AML-193 (cell line): ENCODE measurements around the gene OCRL.

Experiments used
- DNase-seq, 2 experiments: peaks; one replicate each; lab custom pipeline; 2025; lab: John Stamatoyannopoulos, UW

Gene OCRL

GRCh38 chrX:129540068-129540653 lies at the start of gene OCRL:
Gene OCRL (plus strand): TSS chrX:129540259. CDS start chrX:129540440, 181 bp downstream.
- DNase-seq: peak; percentile 19 to 33

DNA sequence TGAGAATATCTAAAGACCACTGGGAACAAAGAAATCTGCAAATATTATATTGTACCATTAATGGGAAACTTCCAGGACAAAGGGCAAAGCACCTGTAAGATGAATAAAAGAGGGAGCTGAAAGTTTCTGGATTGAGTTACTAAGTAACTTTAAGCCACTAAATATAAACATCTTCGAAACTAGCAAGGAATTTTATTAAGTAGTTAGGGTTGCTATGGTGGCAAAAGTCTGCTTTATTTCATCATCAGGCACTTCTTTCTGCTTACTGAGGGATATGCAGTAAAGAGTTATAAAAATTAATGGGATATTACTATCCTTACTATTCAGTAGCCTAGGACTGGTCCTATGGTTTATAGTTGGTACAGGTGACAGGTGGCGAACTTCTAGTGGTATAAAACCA lies 49.7 kb upstream of the OCRL start:
- DNase-seq: no peak

- no peak for DNase-seq
Measured at GRCh38 chrX:129493643-129494042, 46.4 kb upstream of the OCRL start.

GRCh38 chrX:129494887-129495286 lies 45.2 kb upstream of the OCRL start:
- no peak for DNase-seq

GRCh38 chrX:129495900-129496299 lies 44.2 kb upstream of the OCRL start:
- DNase-seq: no peak

DNA sequence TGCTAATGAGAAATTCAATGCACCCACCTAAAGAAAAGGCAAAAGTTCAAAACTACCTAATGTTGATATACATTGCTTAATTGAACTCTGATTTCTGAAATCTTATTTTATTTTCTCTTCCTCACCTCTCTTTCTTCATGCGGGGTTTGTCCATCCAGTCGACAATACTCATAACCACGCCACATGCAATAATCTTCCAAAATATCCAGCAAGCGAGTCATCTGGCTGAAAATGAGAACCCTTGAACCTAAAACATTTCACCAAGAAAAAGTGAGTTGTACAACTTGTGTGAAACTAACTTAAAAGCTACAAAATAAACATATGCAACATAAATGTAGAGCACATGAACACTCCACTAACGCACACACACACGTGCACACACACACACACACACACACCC lies 43.4 kb upstream of the OCRL start:
- no peak for DNase-seq

DNA sequence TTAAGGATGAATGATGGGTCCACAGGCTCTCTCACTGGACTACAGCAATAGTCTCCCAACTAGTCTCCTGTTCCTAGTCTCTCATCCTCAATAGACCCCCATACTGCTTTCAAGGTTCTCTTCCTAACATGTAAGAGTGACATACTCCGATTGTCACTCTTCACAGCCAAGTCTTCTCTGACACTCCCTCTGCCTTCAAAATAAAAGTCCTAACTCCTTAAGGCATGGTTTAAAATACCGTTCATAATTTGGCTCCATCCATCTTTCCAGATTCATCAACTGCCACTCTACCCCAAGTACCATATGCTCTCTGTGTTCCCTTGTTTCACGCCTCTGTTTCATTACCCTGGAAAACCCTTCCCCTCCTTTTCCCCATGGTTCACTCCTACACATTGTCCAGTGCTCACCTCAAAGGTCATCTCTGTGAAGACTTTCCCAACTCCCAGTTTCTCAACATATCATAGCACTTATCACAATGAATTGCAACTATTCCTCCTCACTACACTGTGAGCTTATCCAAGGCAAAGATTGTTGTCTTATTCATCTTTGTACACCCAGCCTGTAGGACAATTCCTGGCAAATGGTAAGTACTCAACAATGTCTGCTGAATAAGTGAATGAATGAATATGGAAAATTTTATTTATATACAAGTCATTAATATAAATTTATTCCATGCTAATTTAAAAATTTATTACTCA lies 42.8 kb upstream of the OCRL start:
- DNase-seq: no peak

DNA sequence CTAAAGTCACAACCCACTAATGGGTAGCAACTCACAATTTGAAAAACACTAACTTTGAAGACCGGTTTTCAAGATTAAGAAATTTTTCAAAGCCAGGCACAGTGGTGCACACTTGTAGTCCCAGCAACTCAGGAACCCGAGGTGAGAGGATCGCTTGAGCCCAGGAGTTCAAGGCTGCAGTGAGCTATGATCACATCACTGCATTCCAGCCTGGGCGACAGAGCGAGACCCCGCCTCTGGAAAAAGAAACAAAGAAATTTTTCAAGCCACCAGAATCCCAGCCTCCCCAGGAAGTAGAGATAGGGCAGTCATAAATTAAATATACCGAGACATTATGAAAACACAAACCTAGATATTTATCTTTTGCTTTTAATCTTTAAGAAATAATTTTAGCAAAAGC lies 29.7 kb upstream of the OCRL start:
- DNase-seq: no peak

GRCh38 chrX:129511689-129512088 lies 28.4 kb upstream of the OCRL start:
- DNase-seq: no peak

DNA sequence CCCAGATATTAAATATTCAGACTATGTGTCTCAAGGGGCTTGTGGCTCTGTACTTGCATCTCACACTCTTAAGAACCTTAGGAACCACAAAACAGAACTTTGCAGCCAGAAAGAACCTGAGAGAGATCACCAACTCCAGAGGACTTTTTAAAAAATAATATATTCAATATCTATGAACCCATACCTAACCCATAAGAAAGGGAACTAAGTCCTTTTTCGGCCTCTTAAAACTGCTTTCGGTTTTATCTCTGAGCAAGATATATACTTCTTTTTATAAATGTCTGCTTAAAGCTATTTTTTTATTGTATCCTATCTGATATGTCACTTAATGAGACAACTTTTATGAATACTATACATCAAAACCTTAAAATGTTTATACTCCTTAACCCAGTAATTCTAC lies 27.6 kb upstream of the OCRL start:
- DNase-seq: no peak

GRCh38 chrX:129516402-129516801 lies 23.7 kb upstream of the OCRL start:
- DNase-seq: no peak

DNA sequence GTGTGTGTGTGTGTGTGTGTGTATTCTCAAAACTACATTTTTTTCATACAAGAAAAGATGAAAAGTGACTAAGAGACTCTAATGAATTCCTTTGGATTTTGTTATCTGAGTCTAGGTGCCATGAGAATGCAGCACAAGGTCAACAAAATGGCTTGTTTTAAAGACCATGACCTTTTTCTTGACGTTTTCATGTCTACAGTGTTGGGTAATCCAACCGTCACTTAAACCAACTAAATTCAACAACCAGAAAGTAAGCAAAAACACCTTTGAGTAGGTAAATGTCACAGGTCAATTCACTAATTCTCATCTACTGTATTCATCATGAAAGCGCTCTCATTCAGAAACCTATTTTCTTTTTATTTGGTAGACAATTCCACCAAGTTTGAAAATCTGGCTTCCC lies 19.9 kb upstream of the OCRL start:
- no peak for DNase-seq

DNA sequence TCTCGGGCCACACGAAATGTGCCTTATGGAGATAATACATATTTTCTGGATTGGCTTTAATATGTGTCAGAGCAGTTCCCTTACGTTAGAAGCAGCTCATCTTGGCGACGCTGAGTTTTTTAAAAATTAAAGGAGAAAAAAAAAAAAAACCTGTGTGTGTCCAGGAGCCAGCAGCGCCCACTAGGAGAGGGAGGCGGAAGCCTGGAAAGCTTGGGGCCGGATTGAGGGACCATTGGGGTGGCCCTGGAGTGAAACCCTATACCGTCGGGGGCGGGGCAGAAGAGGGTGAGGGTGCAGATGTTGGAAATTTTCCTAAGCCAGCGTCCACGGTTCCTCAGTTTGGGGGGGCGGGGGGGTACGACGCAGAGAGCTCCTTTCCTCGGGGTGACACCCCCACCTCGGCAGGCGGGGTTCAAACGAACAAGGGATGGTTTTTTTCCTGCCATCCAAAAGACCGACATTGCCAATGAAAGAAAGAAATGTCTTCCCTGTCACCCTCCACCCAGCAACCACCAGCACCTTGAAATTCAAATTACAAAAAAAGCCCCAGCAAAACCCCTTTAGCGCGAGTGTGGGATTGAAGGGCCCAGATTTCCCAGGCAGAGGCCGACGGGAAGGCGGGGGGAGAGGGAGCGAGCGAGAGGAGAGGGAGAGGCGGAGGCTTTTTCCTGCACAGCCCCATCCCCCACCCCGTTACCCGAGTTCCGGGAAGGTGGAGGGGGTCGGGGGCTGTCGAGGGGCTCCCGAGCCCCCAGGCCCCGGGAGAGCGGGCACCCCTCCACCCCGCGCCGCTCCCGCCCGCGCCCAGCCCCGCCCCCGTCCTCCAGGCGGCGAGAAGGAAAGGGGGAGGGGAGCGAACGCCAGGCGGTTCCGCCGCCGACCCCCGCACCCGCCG lies 17.6 kb upstream of the OCRL start:
- no peak for DNase-seq

- no peak for DNase-seq
Measured at GRCh38 chrX:129523079-129523911, 16.8 kb upstream of the OCRL start, which contains the start of gene SMARCA1. Gene SMARCA1 (minus strand): TSS chrX:129523490. CDS start chrX:129523370, 120 bp downstream.

- no peak for DNase-seq
Measured at GRCh38 chrX:129524250-129524850, 15.7 kb upstream of the OCRL start.

GRCh38 chrX:129525162-129525561 lies 14.9 kb upstream of the OCRL start:
- DNase-seq: no peak

GRCh38 chrX:129525896-129526295 lies 14.2 kb upstream of the OCRL start:
- no peak for DNase-seq

DNA sequence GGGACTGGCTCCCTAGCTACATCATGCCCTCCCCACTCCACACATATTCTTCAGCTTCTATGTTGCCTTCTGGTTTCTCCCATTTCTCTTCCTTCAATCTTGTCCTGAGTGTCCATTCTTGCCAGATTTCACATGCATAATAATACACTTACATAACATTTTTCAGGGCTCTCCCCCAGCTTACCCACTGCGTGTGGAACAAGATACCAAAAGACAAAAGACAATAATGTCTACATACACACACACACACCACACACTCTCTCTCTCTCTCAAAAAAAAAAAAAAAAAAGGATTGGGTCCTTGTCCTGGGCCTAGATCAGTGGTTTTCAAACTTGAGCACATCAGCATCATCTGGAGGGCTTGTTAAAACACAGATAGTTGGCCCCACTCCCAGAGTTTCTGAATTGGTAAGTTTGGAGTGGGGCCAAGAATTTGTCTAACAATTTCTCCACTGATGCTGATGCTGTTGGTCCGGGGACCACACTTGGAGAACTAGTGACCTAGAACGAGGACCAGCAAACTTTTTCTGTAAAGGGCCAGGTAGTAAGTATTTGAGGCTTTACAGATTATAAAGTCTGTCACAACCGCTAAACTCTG lies 10.3 kb upstream of the OCRL start:
- no peak for DNase-seq

DNA sequence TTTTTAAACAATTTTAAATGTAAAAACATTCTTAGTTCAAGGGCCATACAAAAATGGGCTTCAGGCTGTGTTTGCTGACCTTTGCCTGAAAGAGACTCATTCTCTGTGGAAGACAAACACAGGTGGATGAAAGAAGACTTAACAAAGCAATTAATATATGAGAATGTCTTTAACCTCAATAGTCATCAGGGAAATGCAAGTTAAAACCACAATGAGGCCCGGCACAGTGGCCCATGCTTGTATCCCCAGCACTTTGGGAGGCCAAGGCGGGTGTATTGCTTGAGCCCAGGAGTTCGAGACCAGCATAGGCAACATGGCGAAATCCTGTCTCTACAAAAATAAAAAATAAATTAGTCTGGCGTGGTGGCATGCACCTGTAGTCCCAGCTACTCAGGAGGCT lies 9.6 kb upstream of the OCRL start:
- DNase-seq: no peak

GRCh38 chrX:129531132-129531531 lies 8.9 kb upstream of the OCRL start:
- no peak for DNase-seq
